Right lobe of liver (tissue), 4 donors: ENCODE results near the gene NOL4L.

Experiments used
- CTCF ChIP-seq, 4 donors: fragments of 200-600 bp in 3 of 4; fragments of 450-650 bp in 1 of 4; IDR thresholded peaks; one replicate each; pipeline versions ENCODE4 v1.5.1 to v1.8.0; 2016 to 2022; ENCODE audit warnings: antibody characterized with exemption in 4 of 4, mild to moderate bottlenecking in 2 of 4
- POLR2A ChIP-seq: fragments of 450-650 bp; IDR thresholded peaks from one replicate; pipeline ENCODE4 v1.6.1; 2017; ENCODE audit warnings: antibody characterized with exemption, mild to moderate bottlenecking
- donor health status: DM: no; HTN: no; CAD: no.
- donor health status: DM: no; HTN: no; CAD: no.
- donor health status: DM: no; HTN: yes; CAD: no.

DNA sequence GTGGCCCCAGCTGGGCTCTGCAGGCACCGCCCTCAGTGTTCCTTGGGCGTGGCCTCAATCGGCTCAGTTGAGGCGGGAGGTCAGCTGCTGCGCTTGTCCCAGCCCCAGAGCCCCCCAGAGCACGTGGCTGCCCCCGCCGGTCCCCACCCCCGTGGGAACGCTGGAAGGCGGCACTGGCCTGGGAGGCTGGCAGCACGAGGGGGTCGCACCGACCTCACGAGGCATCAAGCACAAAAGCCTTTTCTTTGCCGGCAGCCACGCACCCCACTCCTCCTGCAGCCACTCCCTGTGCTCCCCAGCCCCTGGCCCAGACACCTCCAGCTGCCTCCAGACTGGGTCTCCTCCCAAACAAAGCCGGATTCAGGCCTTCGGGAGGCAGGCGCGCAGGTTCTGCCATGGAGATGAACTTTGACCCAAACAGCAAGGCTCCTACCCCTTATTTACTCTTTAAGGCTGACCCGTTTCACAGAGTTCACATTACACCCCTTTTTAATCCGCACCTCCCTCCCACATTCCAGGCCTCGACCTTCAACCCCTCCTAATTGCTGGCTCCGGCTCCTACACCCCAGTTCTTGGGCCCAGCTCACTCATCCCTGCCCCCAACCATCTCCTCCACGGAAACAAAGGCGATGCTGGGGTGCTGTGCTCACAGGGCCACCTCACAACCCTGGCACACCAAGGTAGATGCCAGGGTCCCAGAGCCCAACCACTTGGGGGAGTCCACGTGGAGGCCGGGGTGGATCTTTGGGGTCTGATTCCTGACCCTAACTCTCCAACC, 111.7 kb downstream of the NOL4L start:
- TF ChIP-seq POLR2A (no peak), CTCF (IDR thresholded peaks at IDR 0.05) (no peak)
